Heart right ventricle (tissue), 16 donors: Measurements from ENCODE around the gene SMARCE1. TPM values are rescaled to one million over a fixed set of nuclear protein-coding genes. Genes with fewer than 3 reads are reported as not detected.

Experiments used
- ATAC-seq, 8 donors: fragments of 200-7000 bp; cut with Tn5 transposase; one replicate each; pipeline ENCODE4 v1.9.1; 2020; ENCODE audit warnings: mild to moderate bottlenecking in 8 of 8, moderate library complexity in 8 of 8, moderate number of reproducible peaks in 1 of 8
- DNase-seq, 2 donors: peaks; one replicate each; pipeline ENCODE4 v3.0.0-alpha.2; 2020
- H3K27ac ChIP-seq, 10 donors: fragments of 200-600 bp; sonication (generic) in 2 of 10; one replicate each; pipeline versions ENCODE4 v1.5.0 to v1.8.0; 2020 to 2022; ENCODE audit warnings: mild to moderate bottlenecking in 3 of 10
- H3K27me3 ChIP-seq, 7 donors: fragments of 200-600 bp; one replicate each; pipeline ENCODE4 v1.8.0; 2021 to 2022; ENCODE audit warnings: mild to moderate bottlenecking in 2 of 7
- H3K36me3 ChIP-seq, 9 donors: fragments of 200-600 bp; sonication (generic) in 1 of 9; one replicate each; pipeline versions ENCODE4 v1.5.0 to v1.8.0; 2020 to 2022; ENCODE audit warnings: mild to moderate bottlenecking in 2 of 9
- H3K4me1 ChIP-seq, 9 donors: fragments of 200-600 bp; sonication (generic) in 1 of 9; one replicate each; pipeline versions ENCODE4 v1.5.0 to v1.8.0; 2020 to 2022; ENCODE audit warnings: mild to moderate bottlenecking in 4 of 9
- H3K4me3 ChIP-seq, 10 donors: fragments of 200-600 bp; sonication (generic) in 2 of 10; one replicate each; pipeline versions ENCODE4 v1.5.0 to v1.8.0; 2020 to 2022; ENCODE audit warnings: mild to moderate bottlenecking in 7 of 10, moderate library complexity in 2 of 10
- H3K9me3 ChIP-seq, 11 donors: fragments of 200-600 bp in 10 of 11; sonication (generic) in 2 of 11; one replicate each; pipeline versions ENCODE4 v1.5.0 to v1.8.0; 2013 to 2022; ENCODE audit warnings: mild to moderate bottlenecking in 2 of 11, control low read depth in 1 of 11, moderate library complexity in 1 of 11
- WGBS, 2 donors: extraction: QIAGEN DNeasy Blood & Tissue Kit; methylation state at CpG; one replicate each; pipeline ENCODE4 v1.1.7; 2013; ENCODE audit warnings: inconsistent platforms in 1 of 2; 5-methylcytosine and 5-hydroxymethylcytosine counted together
- intact Hi-C, 10 donors: fragments of 100-400 bp; cut with DNase I; formaldehyde crosslinking; loops; one replicate each; pipeline versions ENCODE4 v1.11.1 to v1.14.2; 2022
- polyA plus RNA-seq, 2 donors: library from polyadenylated mRNA; stranded (reverse); fragments of 200-250 nt; gene quantifications; one replicate each; pipeline ENCODE4 v1.2.3, GENCODE V29; 2013
- total RNA-seq, 10 donors: library from RNA; stranded (reverse); fragmentation: NEBNext Ultra II Directional in 3 of 10; extraction: Animal tissue kit (Norgen Biotek cat#: 25700) in 3 of 10; gene quantifications; one replicate each; pipeline versions ENCODE4 v1.2.1 to v1.2.4, GENCODE V29; 2021 to 2023
- TF ChIP-seq, protein P1 (sequence below), 9 donors: fragments of 200-600 bp; sonication (generic) in 2 of 9; IDR thresholded peaks; one replicate each; pipeline versions ENCODE4 v1.5.0 to v1.8.0; 2021 to 2022; ENCODE audit warnings: antibody characterized with exemption in 9 of 9, mild to moderate bottlenecking in 5 of 9, moderate library complexity in 1 of 9
- donor health status: Arrhythmogenic right ventricular cardiomyopathy.
- donor health status: ischemic (EF 13 %, LVEDD 7.1; RV severe dilation, severe dysfunction).
- donor health status: healthy with polysubstance abuse.
- donor health status: DM: no; HTN: yes; CAD: no.
- donor health status: DM: no; HTN: no; CAD: no.
- donor health status: ischemic (EF 25% LVEDD 6.9; RV normal size, moderate dysfunction).
- donor health status: ischemic (EF 25% LVEDD 5.7; RV mildly dilated, moderate dysfunction).
- donor health status: healthy.
- donor health status: DM: yes; HTN: yes; CAD: no.
- donor health status: Ischemic cardiomyopathy.
- donor health status: ischemic (EF 35%, LVEDD 5.7; RV mildly dilated, moderate dysfunction).
- donor health status: nonischemic (EF 11% LVEDD 7.7; RV severe dilation, severe dysfunction).
- donor health status: DM: yes; HTN: yes; CAD: no.
- donor health status: PGD.
- donor health status: ischemic (EF 29% LVEDD 5.4; RV normal size, mild dysfunction).
- donor health status: nonischemic (EF 23%, LVEDD 6.1; RV moderate dilation, normal function).

Gene SMARCE1
- total and polyA plus RNA-seq, 12 donors, result 48.6 to 85.5 (median 65.3) TPM

GRCh38 chr17:40646791-40647623 lies 611 bp downstream of the SMARCE1 start:
- 8 to 9% methylated on average over 18 of the region's 18 CpGs for WGBS, 2 donors
- TF ChIP-seq, protein P1, sequence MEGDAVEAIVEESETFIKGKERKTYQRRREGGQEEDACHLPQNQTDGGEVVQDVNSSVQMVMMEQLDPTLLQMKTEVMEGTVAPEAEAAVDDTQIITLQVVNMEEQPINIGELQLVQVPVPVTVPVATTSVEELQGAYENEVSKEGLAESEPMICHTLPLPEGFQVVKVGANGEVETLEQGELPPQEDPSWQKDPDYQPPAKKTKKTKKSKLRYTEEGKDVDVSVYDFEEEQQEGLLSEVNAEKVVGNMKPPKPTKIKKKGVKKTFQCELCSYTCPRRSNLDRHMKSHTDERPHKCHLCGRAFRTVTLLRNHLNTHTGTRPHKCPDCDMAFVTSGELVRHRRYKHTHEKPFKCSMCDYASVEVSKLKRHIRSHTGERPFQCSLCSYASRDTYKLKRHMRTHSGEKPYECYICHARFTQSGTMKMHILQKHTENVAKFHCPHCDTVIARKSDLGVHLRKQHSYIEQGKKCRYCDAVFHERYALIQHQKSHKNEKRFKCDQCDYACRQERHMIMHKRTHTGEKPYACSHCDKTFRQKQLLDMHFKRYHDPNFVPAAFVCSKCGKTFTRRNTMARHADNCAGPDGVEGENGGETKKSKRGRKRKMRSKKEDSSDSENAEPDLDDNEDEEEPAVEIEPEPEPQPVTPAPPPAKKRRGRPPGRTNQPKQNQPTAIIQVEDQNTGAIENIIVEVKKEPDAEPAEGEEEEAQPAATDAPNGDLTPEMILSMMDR (IDR thresholded peaks at IDR 0.05), result no peak
- ATAC-seq, result peak in 7 of 8 donors; percentile 8 to 82 (median 64)
- H3K27me3 ChIP-seq, result no peaks in the 10 kb centered on the region
- peaks cover 0 to 39% (median 17%) of the 10 kb centered on the region in 9 donors for H3K36me3 ChIP-seq
- intact Hi-C loops, result no loop called here
- no peak for DNase-seq
- peak overlapping the region; percentile 76 to 96 (median 90) for H3K4me3 ChIP-seq
- peak overlapping the region; percentile 96 to 100 (median 99) for H3K27ac ChIP-seq
- peaks cover 14 to 48% (median 33%) of the 10 kb centered on the region in 9 donors for H3K4me1 ChIP-seq
- no peaks in the 10 kb centered on the region for H3K9me3 ChIP-seq

- DNase-seq, result no peak
- Histone ChIP-seq H3K27me3 (no peaks in the 10 kb centered on the region), H3K9me3 (no peaks in the 10 kb centered on the region), H3K27ac (no peak overlapping the region), H3K4me3 (peak overlapping the region in 6 of 10 donors; percentile 76 to 91 (median 88)), H3K4me1 (peaks cover 14 to 57% (median 33%) of the 10 kb centered on the region in 9 donors), H3K36me3 (peaks cover 0 to 49% (median 28%) of the 10 kb centered on the region in 9 donors)
- 37 to 41% methylated on average over 2 of the region's 2 CpGs for WGBS, 2 donors
- ATAC-seq, result no peak
- TF ChIP-seq, protein P1 (IDR thresholded peaks at IDR 0.05), result no peak
- intact Hi-C loops, result no loop called here
Observed at GRCh38 chr17:40645943-40646342, 1.7 kb downstream of the SMARCE1 start.

- H3K27ac ChIP-seq, result no peak overlapping the region
- TF ChIP-seq, protein P1 (IDR thresholded peaks at IDR 0.05), result no peak
- ATAC-seq (no peak), DNase-seq (no peak)
- peaks cover 14 to 63% (median 36%) of the 10 kb centered on the region in 9 donors for H3K4me1 ChIP-seq
- no peaks in the 10 kb centered on the region for H3K9me3 ChIP-seq
- no peak overlapping the region for H3K4me3 ChIP-seq
- intact Hi-C loops, result no loop called here
- peaks cover 0 to 56% (median 31%) of the 10 kb centered on the region in 9 donors for H3K36me3 ChIP-seq
- H3K27me3 ChIP-seq, result no peaks in the 10 kb centered on the region
Observed at GRCh38 chr17:40645291-40645690, 2.3 kb downstream of the SMARCE1 start.

DNA sequence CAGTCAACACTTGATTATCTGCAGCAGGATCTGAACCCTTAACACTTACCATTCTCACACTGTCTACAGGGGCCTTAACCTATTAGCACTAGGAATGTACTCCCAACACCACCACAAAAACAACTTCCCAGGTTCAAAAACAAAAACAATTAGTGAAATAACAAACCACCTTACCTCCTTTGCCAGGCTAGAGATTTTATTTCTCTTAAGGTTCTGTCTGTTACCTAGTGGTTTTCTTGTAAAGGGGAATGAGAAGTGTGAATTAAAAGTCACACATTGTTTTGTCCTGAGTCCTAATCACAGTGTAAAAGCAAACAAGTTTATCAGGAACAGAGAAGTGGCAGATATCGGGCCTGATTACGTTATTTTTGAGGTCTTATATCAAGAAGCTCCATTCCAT lies 9.7 kb downstream of the SMARCE1 start:
- peaks cover 0 to 100% (median 50%) of the 10 kb centered on the region in 9 donors for H3K36me3 ChIP-seq
- ATAC-seq, result no peak
- no peak for DNase-seq
- no peak overlapping the region for H3K4me3 ChIP-seq
- TF ChIP-seq, protein P1 (IDR thresholded peaks at IDR 0.05), result no peak
- intact Hi-C loops, result no loop called here
- no peaks in the 10 kb centered on the region for H3K27me3 ChIP-seq
- WGBS, 2 donors, result 71 to 73% methylated on average over 2 of the region's 2 CpGs
- H3K27ac ChIP-seq, result no peak overlapping the region
- H3K4me1 ChIP-seq, result peaks cover 0 to 29% (median 6%) of the 10 kb centered on the region in 9 donors
- no peaks in the 10 kb centered on the region for H3K9me3 ChIP-seq
